Stomach (tissue), 9 donors: ENCODE data around the gene MICAL3. TPM values are rescaled to one million over a fixed set of nuclear protein-coding genes. Genes with fewer than 3 reads are reported as not detected.

Source experiments
- DNase-seq, 2 donors: peaks; one replicate each; pipeline versions ENCODE4 v3.0.0 to v3.0.0-alpha.2; 2013 to 2019
- H3K27ac ChIP-seq, 5 donors: fragments of 200-600 bp in 4 of 5; sonication (generic) in 4 of 5; one replicate each; pipeline ENCODE4 v1.5.1; 2013 to 2019; ENCODE audit warnings: mild to moderate bottlenecking in 1 of 5, moderate library complexity in 1 of 5
- H3K27me3 ChIP-seq, 3 donors: fragments of 200-600 bp; sonication (generic); one replicate each; pipeline ENCODE4 v1.5.1; 2017 to 2019; ENCODE audit warnings: mixed run types in 1 of 3
- H3K36me3 ChIP-seq, 4 donors: fragments of 200-600 bp; sonication (generic); 1 replicate in 3 of 4; 2 replicates in 1 of 4; pipeline ENCODE4 v1.5.1; 2016 to 2019
- H3K4me1 ChIP-seq, 4 donors: fragments of 200-600 bp; sonication (generic); one replicate each; pipeline ENCODE4 v1.5.1; 2016 to 2019
- H3K4me3 ChIP-seq, 4 donors: fragments of 200-600 bp; sonication (generic) in 3 of 4; one replicate each; pipeline ENCODE4 v1.5.1; 2016 to 2019; ENCODE audit warnings: mild to moderate bottlenecking in 1 of 4
- H3K9me3 ChIP-seq, 4 donors: fragments of 200-600 bp; sonication (generic); one replicate each; pipeline ENCODE4 v1.5.1; 2016 to 2019
- CTCF ChIP-seq, 7 experiments: fragments of 450-650 bp in 4 of 7; fragments of 200-600 bp in 3 of 7; sonication (generic) in 3 of 7; IDR thresholded peaks; one replicate each; pipeline ENCODE4 v1.5.1; 2016 to 2019; ENCODE audit warnings: antibody characterized with exemption in 7 of 7, control low read depth in 2 of 7, mild to moderate bottlenecking in 1 of 7
- EP300 ChIP-seq: sonication (generic); formaldehyde crosslinking; IDR thresholded peaks from one replicate; pipeline ENCODE4 v1.6.1; 2017; ENCODE audit warnings: antibody characterized with exemption
- POLR2A ChIP-seq, 4 donors: fragments of 450-650 bp; IDR thresholded peaks; one replicate each; pipeline ENCODE4 v1.6.1; 2016; ENCODE audit warnings: antibody characterized with exemption in 4 of 4, control low read depth in 2 of 4, mild to moderate bottlenecking in 1 of 4, moderate library complexity in 1 of 4
- POLR2AphosphoS5 ChIP-seq, 3 donors: sonication (generic); formaldehyde crosslinking; IDR thresholded peaks; one replicate each; pipeline ENCODE4 v1.6.1; 2016; ENCODE audit warnings: antibody characterized with exemption in 3 of 3
- WGBS, 5 donors: extraction: QIAGEN DNeasy Blood & Tissue Kit in 3 of 5; methylation state at CpG; one replicate each; pipeline versions ENCODE4 v1.1.5 to v1.1.7; 2013 to 2018; 5-methylcytosine and 5-hydroxymethylcytosine counted together
- intact Hi-C: fragments of 100-400 bp; cut with DNase I; formaldehyde crosslinking; loops from one replicate; pipeline ENCODE4 v1.15.1; 2023; ENCODE audit warnings: low total_unique reads
- polyA plus RNA-seq, 3 donors: library from polyadenylated mRNA; stranded (reverse); fragments of 200-250 nt; gene quantifications; one replicate each; pipeline ENCODE4 v1.2.3, GENCODE V29; 2013
- total RNA-seq, 5 donors: library from RNA; depleted of rRNA; stranded (reverse); fragments of >200 nt; gene quantifications; one replicate each; pipeline versions ENCODE4 v1.1.0 to v1.2.3, GENCODE V29; 2014 to 2016
- donor health status: healthy with polysubstance abuse.
- donor health status: Bipolar disorder and iron deficiency.
- donor health status: healthy.

MICAL3 gene
- total and polyA plus RNA-seq, 8 donors: 3.5 to 130 (median 24.0) TPM

GRCh38 chr22:18058371-18059093, 34.2 kb upstream of the MICAL3 start:
- no peaks in the 10 kb centered on the region for H3K36me3 ChIP-seq
- peak overlapping the region in 4 of 5 donors; percentile 72 to 88 (median 82) for H3K27ac ChIP-seq
- DNase-seq: no peak
- H3K4me1 ChIP-seq: peaks cover 19 to 45% (median 34%) of the 10 kb centered on the region in 4 donors
- intact Hi-C loops: no loop called here
- no peaks in the 10 kb centered on the region for H3K27me3 ChIP-seq
- WGBS, 5 donors: 93 to 96% (median 95%) methylated on average over 7 of the region's 7 CpGs
- no peak overlapping the region for H3K4me3 ChIP-seq
- TF ChIP-seq POLR2AphosphoS5 (IDR thresholded peaks at IDR 0.05): no peak
- TF ChIP-seq EP300: no peak
- no peak for TF ChIP-seq POLR2A (IDR thresholded peaks at IDR 0.05)
- TF ChIP-seq CTCF (IDR thresholded peaks at IDR 0.05): no peak
- no peaks in the 10 kb centered on the region for H3K9me3 ChIP-seq

GRCh38 chr22:18057568-18058209, 33.3 kb upstream of the MICAL3 start:
- no peak overlapping the region for H3K4me3 ChIP-seq
- H3K4me1 ChIP-seq: peaks cover 19 to 42% (median 32%) of the 10 kb centered on the region in 4 donors
- no peaks in the 10 kb centered on the region for H3K9me3 ChIP-seq
- WGBS, 5 donors: 55 to 61% (median 59%) methylated on average over 4 of the region's 4 CpGs
- DNase-seq: peak; percentile 60 to 84
- intact Hi-C loops: no loop called here
- no peaks in the 10 kb centered on the region for H3K36me3 ChIP-seq
- TF ChIP-seq POLR2A (IDR thresholded peaks at IDR 0.05) (peak in 1 of 4 donors; percentile 22), POLR2AphosphoS5 (IDR thresholded peaks at IDR 0.05) (peak; percentile 47 to 95 (median 70)), EP300 (peak; percentile 67), CTCF (IDR thresholded peaks at IDR 0.05) (no peak)
- no peaks in the 10 kb centered on the region for H3K27me3 ChIP-seq
- H3K27ac ChIP-seq: peak overlapping the region in 4 of 5 donors; percentile 72 to 88 (median 82)

- H3K27ac ChIP-seq: peak overlapping the region; percentile 72 to 88 (median 82)
- intact Hi-C loops: no loop called here
- no peaks in the 10 kb centered on the region for H3K9me3 ChIP-seq
- no peaks in the 10 kb centered on the region for H3K27me3 ChIP-seq
- no peak overlapping the region for H3K4me3 ChIP-seq
- no peaks in the 10 kb centered on the region for H3K36me3 ChIP-seq
- peaks cover 19 to 38% (median 30%) of the 10 kb centered on the region in 4 donors for H3K4me1 ChIP-seq
- DNase-seq: no peak
- WGBS, 5 donors: 72 to 86% (median 75%) methylated on average over 10 of the region's 10 CpGs
- TF ChIP-seq POLR2A (IDR thresholded peaks at IDR 0.05) (no peak), CTCF (IDR thresholded peaks at IDR 0.05) (no peak), EP300 (no peak), POLR2AphosphoS5 (IDR thresholded peaks at IDR 0.05) (no peak)
Observed at GRCh38 chr22:18056807-18057474, 32.6 kb upstream of the MICAL3 start.

GRCh38 chr22:18056161-18056666, 31.9 kb upstream of the MICAL3 start:
- DNase-seq: peak in 1 of 2 donors; percentile 71
- Histone ChIP-seq H3K36me3 (no peaks in the 10 kb centered on the region), H3K4me1 (peaks cover 19 to 34% (median 26%) of the 10 kb centered on the region in 4 donors), H3K27ac (peak overlapping the region; percentile 67 to 88 (median 82)), H3K4me3 (no peak overlapping the region), H3K27me3 (no peaks in the 10 kb centered on the region), H3K9me3 (no peaks in the 10 kb centered on the region)
- TF ChIP-seq POLR2AphosphoS5 (IDR thresholded peaks at IDR 0.05) (peak in 1 of 3 donors; percentile 6), EP300 (no peak), POLR2A (IDR thresholded peaks at IDR 0.05) (no peak)
- intact Hi-C loops: no loop called here
- 40 to 66% (median 58%) methylated on average over 3 to 4 of the region's 4 CpGs for WGBS, 5 donors
